ENCODE results near the gene CX3CR1.

The CX3CR1 gene

DNA sequence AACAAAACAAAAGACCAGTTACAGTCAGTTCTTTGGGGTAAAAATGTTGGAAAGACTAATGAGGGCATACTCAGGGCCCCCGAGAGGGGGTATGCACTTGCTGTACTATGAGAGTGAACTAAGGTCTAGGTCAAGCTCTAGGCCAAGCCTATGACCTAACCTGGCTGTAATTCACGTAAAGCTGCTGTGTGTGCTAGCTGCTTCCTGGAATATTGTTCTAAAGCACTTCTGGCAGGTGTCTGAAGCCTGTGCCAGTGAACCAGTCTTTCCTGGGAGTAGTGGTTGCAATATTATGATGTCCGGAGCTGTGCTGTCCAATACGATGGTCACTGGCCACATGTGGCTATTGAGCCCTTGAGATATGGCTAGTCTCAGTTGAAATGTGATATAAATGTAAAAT, 13.1 kb upstream of the CX3CR1 start:
- no peak overlapping the region for H3K18ac ChIP-seq (ENCODE audit: low read length)
- H3K4me2 ChIP-seq (ENCODE audit: insufficient read depth, low read length, poor library complexity, severe bottlenecking) = no peak overlapping the region
- H2AFZ ChIP-seq (ENCODE audit: low read length) = no peak overlapping the region
- H2BK15ac ChIP-seq (ENCODE audit: low read length) = no peak overlapping the region
- no peak overlapping the region for H2BK120ac ChIP-seq (ENCODE audit: low read depth, low read length)
- H3K9ac ChIP-seq (ENCODE audit: low read depth, low read length, poor library complexity) = no peak overlapping the region
- H4K8ac ChIP-seq (ENCODE audit: low read depth, low read length) = no peak overlapping the region
- H3K4me1 ChIP-seq (ENCODE audit: control insufficient read depth in 2 of 2, insufficient read depth in 1 of 2, low read depth in 1 of 2, low read length in 2 of 2) = peaks cover 1 to 2% of the 10 kb centered on the region in 2 donors
- no peak overlapping the region for H2AK5ac ChIP-seq (ENCODE audit: low read depth, low read length)
- H3K9me3 ChIP-seq (replicated peaks in 1 of 2; ENCODE audit: control insufficient read depth in 2 of 2, insufficient read depth in 1 of 2, low read depth in 1 of 2, low read length in 2 of 2) = no peaks in the 10 kb centered on the region
- H2BK5ac ChIP-seq (ENCODE audit: low read length) = no peak overlapping the region
- H3K27ac ChIP-seq (replicated peaks; ENCODE audit: low read length) = no peak overlapping the region
- no peak for DNase-seq (ENCODE audit: low spot score)
- H3K23ac ChIP-seq (ENCODE audit: low read depth, low read length, poor library complexity) = no peak overlapping the region
- no peak overlapping the region for H3K4me3 ChIP-seq (ENCODE audit: low read length in 2 of 2)
- H3K79me1 ChIP-seq (ENCODE audit: low read depth, low read length) = no peaks in the 10 kb centered on the region
- no peaks in the 10 kb centered on the region for H3K36me3 ChIP-seq (replicated peaks in 1 of 2; ENCODE audit: control insufficient read depth in 2 of 2, insufficient read depth in 2 of 2, low read length in 2 of 2)
- no peak overlapping the region for H2BK12ac ChIP-seq (ENCODE audit: low read length)
- H3K4ac ChIP-seq (ENCODE audit: low read length) = no peak overlapping the region
- no peaks in the 10 kb centered on the region for H3K27me3 ChIP-seq (ENCODE audit: control insufficient read depth in 3 of 3, insufficient read depth in 3 of 3, low read depth in 1 of 3, low read length in 3 of 3)
- no peak overlapping the region for H4K91ac ChIP-seq (ENCODE audit: low read depth, low read length, poor library complexity)
- no CpG with 5 or more reads among the region's 4 CpGs for WGBS, 2 donors (ENCODE audit: extremely low coverage in 2 of 2, insufficient read length in 2 of 2, insufficient replicate concordance in 1 of 2)
- H3K14ac ChIP-seq (ENCODE audit: low read length) = no peak overlapping the region

DNA sequence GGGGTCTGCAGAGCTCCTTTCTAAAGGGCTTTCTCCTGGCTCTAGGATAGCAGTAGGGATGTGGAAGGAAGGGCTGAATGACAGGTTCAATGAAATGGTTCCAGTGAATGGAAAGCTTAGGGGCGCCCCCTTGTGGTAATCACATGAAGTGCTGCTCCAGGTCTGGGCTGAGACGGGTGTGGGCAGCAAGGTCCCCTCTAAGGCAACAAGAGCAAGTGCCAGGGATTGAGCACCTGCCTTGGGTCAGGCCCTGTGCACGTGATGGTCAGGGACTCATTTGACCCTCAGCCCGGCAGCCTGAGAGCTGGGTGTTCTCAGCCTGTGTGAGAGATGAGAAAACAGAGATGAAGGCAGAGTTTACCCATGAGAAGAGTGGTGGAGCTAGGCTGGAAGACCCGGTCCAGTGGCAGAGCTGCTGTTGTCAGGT, 12.1 kb upstream of the CX3CR1 start:
- H2BK5ac ChIP-seq (ENCODE audit: low read length) = no peak overlapping the region

DNA sequence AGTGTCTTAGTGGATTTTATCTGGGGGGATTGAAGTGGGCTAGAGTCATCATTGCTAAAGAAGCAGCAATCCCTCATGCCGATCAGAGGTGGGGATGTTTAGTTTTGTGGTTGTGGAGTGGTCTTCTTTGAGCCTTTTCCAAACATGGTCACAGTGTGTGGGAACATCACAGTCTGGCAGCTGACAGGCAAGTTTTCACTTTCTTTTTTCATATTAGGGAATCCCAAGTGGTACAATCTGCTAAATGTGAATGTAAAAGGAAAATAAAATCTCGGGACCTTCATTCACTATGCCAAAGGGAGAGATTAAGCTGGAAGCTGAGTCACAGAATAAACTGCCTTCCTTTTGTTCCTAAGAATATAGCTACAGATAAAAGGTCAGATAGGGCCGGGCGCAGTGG, 10.4 kb upstream of the CX3CR1 start:
- Histone ChIP-seq H3K14ac (ENCODE audit: low read length) (no peak overlapping the region), H3K27ac (replicated peaks; ENCODE audit: low read length) (no peak overlapping the region), H3K23ac (ENCODE audit: low read depth, low read length, poor library complexity) (no peak overlapping the region), H2AK5ac (ENCODE audit: low read depth, low read length) (no peak overlapping the region), H2AFZ (ENCODE audit: low read length) (no peak overlapping the region), H3K36me3 (replicated peaks in 1 of 2; ENCODE audit: control insufficient read depth in 2 of 2, insufficient read depth in 2 of 2, low read length in 2 of 2) (no peaks in the 10 kb centered on the region), H2BK12ac (ENCODE audit: low read length) (no peak overlapping the region), H3K4me1 (ENCODE audit: control insufficient read depth in 2 of 2, insufficient read depth in 1 of 2, low read depth in 1 of 2, low read length in 2 of 2) (peaks cover 1 to 2% of the 10 kb centered on the region in 2 donors), H3K9me3 (replicated peaks in 1 of 2; ENCODE audit: control insufficient read depth in 2 of 2, insufficient read depth in 1 of 2, low read depth in 1 of 2, low read length in 2 of 2) (no peaks in the 10 kb centered on the region), H3K9ac (ENCODE audit: low read depth, low read length, poor library complexity) (no peak overlapping the region), H3K4me2 (ENCODE audit: insufficient read depth, low read length, poor library complexity, severe bottlenecking) (no peak overlapping the region), H2BK120ac (ENCODE audit: low read depth, low read length) (no peak overlapping the region), H3K4me3 (ENCODE audit: low read length in 2 of 2) (no peak overlapping the region), H3K79me1 (ENCODE audit: low read depth, low read length) (no peaks in the 10 kb centered on the region), H2BK15ac (ENCODE audit: low read length) (no peak overlapping the region), H2BK5ac (ENCODE audit: low read length) (no peak overlapping the region), H3K4ac (ENCODE audit: low read length) (no peak overlapping the region), H4K8ac (ENCODE audit: low read depth, low read length) (no peak overlapping the region), H4K91ac (ENCODE audit: low read depth, low read length, poor library complexity) (no peak overlapping the region), H3K27me3 (ENCODE audit: control insufficient read depth in 3 of 3, insufficient read depth in 3 of 3, low read depth in 1 of 3, low read length in 3 of 3) (no peaks in the 10 kb centered on the region), H3K18ac (ENCODE audit: low read length) (no peak overlapping the region)
- no CpG with 5 or more reads among the region's 4 CpGs for WGBS, 2 donors (ENCODE audit: extremely low coverage in 2 of 2, insufficient read length in 2 of 2, insufficient replicate concordance in 1 of 2)
- DNase-seq (ENCODE audit: low spot score) = no peak

More for the DNA sequence above, 12.1 kb upstream of the CX3CR1 start:
- H3K9ac ChIP-seq (ENCODE audit: low read depth, low read length, poor library complexity) = no peak overlapping the region
- H3K36me3 ChIP-seq (replicated peaks in 1 of 2; ENCODE audit: control insufficient read depth in 2 of 2, insufficient read depth in 2 of 2, low read length in 2 of 2) = no peaks in the 10 kb centered on the region
- H3K79me1 ChIP-seq (ENCODE audit: low read depth, low read length) = no peaks in the 10 kb centered on the region
- peaks cover 1 to 2% of the 10 kb centered on the region in 2 donors for H3K4me1 ChIP-seq (ENCODE audit: control insufficient read depth in 2 of 2, insufficient read depth in 1 of 2, low read depth in 1 of 2, low read length in 2 of 2)
- H2BK15ac ChIP-seq (ENCODE audit: low read length) = no peak overlapping the region
- peak; percentile 70 for DNase-seq (ENCODE audit: low spot score)
- no peak overlapping the region for H3K23ac ChIP-seq (ENCODE audit: low read depth, low read length, poor library complexity)
- no peak overlapping the region for H3K4ac ChIP-seq (ENCODE audit: low read length)
- no peak overlapping the region for H3K14ac ChIP-seq (ENCODE audit: low read length)
- no peak overlapping the region for H3K4me2 ChIP-seq (ENCODE audit: insufficient read depth, low read length, poor library complexity, severe bottlenecking)
- H3K9me3 ChIP-seq (replicated peaks in 1 of 2; ENCODE audit: control insufficient read depth in 2 of 2, insufficient read depth in 1 of 2, low read depth in 1 of 2, low read length in 2 of 2) = no peaks in the 10 kb centered on the region
- no peak overlapping the region for H3K4me3 ChIP-seq (ENCODE audit: low read length in 2 of 2)
- H2BK120ac ChIP-seq (ENCODE audit: low read depth, low read length) = no peak overlapping the region
- H2AK5ac ChIP-seq (ENCODE audit: low read depth, low read length) = no peak overlapping the region
- H4K91ac ChIP-seq (ENCODE audit: low read depth, low read length, poor library complexity) = no peak overlapping the region
- no peaks in the 10 kb centered on the region for H3K27me3 ChIP-seq (ENCODE audit: control insufficient read depth in 3 of 3, insufficient read depth in 3 of 3, low read depth in 1 of 3, low read length in 3 of 3)
- no CpG with 5 or more reads among the region's 5 CpGs for WGBS, 2 donors (ENCODE audit: extremely low coverage in 2 of 2, insufficient read length in 2 of 2, insufficient replicate concordance in 1 of 2)
- H4K8ac ChIP-seq (ENCODE audit: low read depth, low read length) = no peak overlapping the region
- no peak overlapping the region for H2AFZ ChIP-seq (ENCODE audit: low read length)
- no peak overlapping the region for H2BK12ac ChIP-seq (ENCODE audit: low read length)
- H3K18ac ChIP-seq (ENCODE audit: low read length) = no peak overlapping the region
- H3K27ac ChIP-seq (replicated peaks; ENCODE audit: low read length) = no peak overlapping the region

DNA sequence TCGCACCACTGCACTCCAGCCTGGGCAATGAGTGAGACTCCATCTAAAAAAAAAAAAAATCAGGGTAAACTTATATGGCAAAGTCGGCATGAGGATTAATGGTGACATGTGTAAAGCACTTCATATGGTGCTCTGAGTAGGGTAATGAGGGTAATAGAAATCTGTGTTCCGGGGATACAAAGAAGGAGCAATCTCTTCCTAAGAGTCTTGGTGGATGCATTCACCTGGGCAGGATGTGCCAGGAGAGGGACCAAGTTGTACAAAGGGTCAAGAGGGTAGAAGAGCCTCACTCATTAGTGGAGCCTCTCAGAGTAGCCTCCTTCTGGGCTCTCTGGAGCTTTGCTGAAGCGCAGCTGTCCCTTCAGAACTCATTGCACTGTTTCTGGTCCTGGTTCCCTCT, 9.3 kb upstream of the CX3CR1 start:
- no CpG with 5 or more reads among the region's 4 CpGs for WGBS, 2 donors (ENCODE audit: extremely low coverage in 2 of 2, insufficient read length in 2 of 2, insufficient replicate concordance in 1 of 2)
- H3K36me3 ChIP-seq (replicated peaks in 1 of 2; ENCODE audit: control insufficient read depth in 2 of 2, insufficient read depth in 2 of 2, low read length in 2 of 2) = no peaks in the 10 kb centered on the region

More for the DNA sequence above, 9.3 kb upstream of the CX3CR1 start:
- H3K14ac ChIP-seq (ENCODE audit: low read length) = no peak overlapping the region
- no peak overlapping the region for H3K27ac ChIP-seq (replicated peaks; ENCODE audit: low read length)
- H3K18ac ChIP-seq (ENCODE audit: low read length) = no peak overlapping the region
- DNase-seq (ENCODE audit: low spot score) = no peak
- H2BK5ac ChIP-seq (ENCODE audit: low read length) = no peak overlapping the region
- no peak overlapping the region for H2AK5ac ChIP-seq (ENCODE audit: low read depth, low read length)
- no peak overlapping the region for H2BK120ac ChIP-seq (ENCODE audit: low read depth, low read length)
- H2AFZ ChIP-seq (ENCODE audit: low read length) = no peak overlapping the region
- H3K9ac ChIP-seq (ENCODE audit: low read depth, low read length, poor library complexity) = no peak overlapping the region
- no peak overlapping the region for H4K8ac ChIP-seq (ENCODE audit: low read depth, low read length)
- no peak overlapping the region for H2BK12ac ChIP-seq (ENCODE audit: low read length)
- no peak overlapping the region for H2BK15ac ChIP-seq (ENCODE audit: low read length)
- no peaks in the 10 kb centered on the region for H3K79me1 ChIP-seq (ENCODE audit: low read depth, low read length)
- H3K23ac ChIP-seq (ENCODE audit: low read depth, low read length, poor library complexity) = no peak overlapping the region
- no peak overlapping the region for H3K4me2 ChIP-seq (ENCODE audit: insufficient read depth, low read length, poor library complexity, severe bottlenecking)
- no peak overlapping the region for H3K4me3 ChIP-seq (ENCODE audit: low read length in 2 of 2)
- no peaks in the 10 kb centered on the region for H3K9me3 ChIP-seq (replicated peaks in 1 of 2; ENCODE audit: control insufficient read depth in 2 of 2, insufficient read depth in 1 of 2, low read depth in 1 of 2, low read length in 2 of 2)
- H3K4me1 ChIP-seq (ENCODE audit: control insufficient read depth in 2 of 2, insufficient read depth in 1 of 2, low read depth in 1 of 2, low read length in 2 of 2) = no peaks in the 10 kb centered on the region
- no peak overlapping the region for H4K91ac ChIP-seq (ENCODE audit: low read depth, low read length, poor library complexity)
- H3K4ac ChIP-seq (ENCODE audit: low read length) = no peak overlapping the region
- no peaks in the 10 kb centered on the region for H3K27me3 ChIP-seq (ENCODE audit: control insufficient read depth in 3 of 3, insufficient read depth in 3 of 3, low read depth in 1 of 3, low read length in 3 of 3)
